ENCODE data around the gene SUPT6H.
A peak's percentile ranks its signal among the peaks of the same experiment; 100 is the strongest.

The SUPT6H gene

GRCh38 chr17:28612936-28613872, 48.8 kb upstream of the SUPT6H start:
- POLR2A ChIA-PET, result interaction anchor here (2.0 to 2.1 kb wide), 2 partner anchors 11 to 14 kb away, joined by 6 to 7 read pairs; no protein-coding TSS in a partner anchor
- CTCF ChIA-PET, result interaction anchor here (0.6 to 7.3 kb wide), 32 partner anchors 8 to 197 kb away, joined by 3 to 46 read pairs (median 4); partner anchors contain the start of gene PIGS
- Histone ChIP-seq H3K36me3 (ENCODE audit: control insufficient read depth in 2 of 2, insufficient read depth in 1 of 2, low read length in 2 of 2) (peaks cover 68 to 89% of the 10 kb centered on the region in 2 experiments), H3K9me3 (ENCODE audit: control insufficient read depth, insufficient read depth, low read depth, low read length) (no peaks in the 10 kb centered on the region), H3K27ac (ENCODE audit: extremely low read depth, low read depth, low read length) (peak overlapping the region; percentile 13; the same call in 1 of the 2 replicates), H3K4me1 (ENCODE audit: control insufficient read depth, insufficient read depth, low read length) (no peaks in the 10 kb centered on the region), H3K4me3 (ENCODE audit: low read depth, low read length) (no peak overlapping the region)
- TF ChIP-seq RBAK (tag by site-specific recombination; IDR thresholded peaks at IDR 0.05), result no peak
- TF ChIP-seq REPIN1 (tag by site-specific recombination; IDR thresholded peaks at IDR 0.05; ENCODE audit: low read depth), result no peak
- TF ChIP-seq ZNF16 (tag by site-specific recombination; IDR thresholded peaks at IDR 0.05; ENCODE audit: low read depth), result no peak
- peak; percentile 54 for TF ChIP-seq ZNF654 (tag by site-specific recombination; IDR thresholded peaks at IDR 0.05; ENCODE audit: low read depth)
- TF ChIP-seq GLIS1 (tag by site-specific recombination; IDR thresholded peaks at IDR 0.05), result 0 out of 2 replicates have a peak, but pooled peaks have one; percentile 20
- no peak for TF ChIP-seq ZNF530 (tag by site-specific recombination; IDR thresholded peaks at IDR 0.05; ENCODE audit: low read depth)
- TF ChIP-seq, protein P1, sequence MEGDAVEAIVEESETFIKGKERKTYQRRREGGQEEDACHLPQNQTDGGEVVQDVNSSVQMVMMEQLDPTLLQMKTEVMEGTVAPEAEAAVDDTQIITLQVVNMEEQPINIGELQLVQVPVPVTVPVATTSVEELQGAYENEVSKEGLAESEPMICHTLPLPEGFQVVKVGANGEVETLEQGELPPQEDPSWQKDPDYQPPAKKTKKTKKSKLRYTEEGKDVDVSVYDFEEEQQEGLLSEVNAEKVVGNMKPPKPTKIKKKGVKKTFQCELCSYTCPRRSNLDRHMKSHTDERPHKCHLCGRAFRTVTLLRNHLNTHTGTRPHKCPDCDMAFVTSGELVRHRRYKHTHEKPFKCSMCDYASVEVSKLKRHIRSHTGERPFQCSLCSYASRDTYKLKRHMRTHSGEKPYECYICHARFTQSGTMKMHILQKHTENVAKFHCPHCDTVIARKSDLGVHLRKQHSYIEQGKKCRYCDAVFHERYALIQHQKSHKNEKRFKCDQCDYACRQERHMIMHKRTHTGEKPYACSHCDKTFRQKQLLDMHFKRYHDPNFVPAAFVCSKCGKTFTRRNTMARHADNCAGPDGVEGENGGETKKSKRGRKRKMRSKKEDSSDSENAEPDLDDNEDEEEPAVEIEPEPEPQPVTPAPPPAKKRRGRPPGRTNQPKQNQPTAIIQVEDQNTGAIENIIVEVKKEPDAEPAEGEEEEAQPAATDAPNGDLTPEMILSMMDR (tag by site-specific recombination; IDR thresholded peaks at IDR 0.05), result peak; percentile 28; the same call in 1 of the 2 replicates
- TF ChIP-seq, protein P2, sequence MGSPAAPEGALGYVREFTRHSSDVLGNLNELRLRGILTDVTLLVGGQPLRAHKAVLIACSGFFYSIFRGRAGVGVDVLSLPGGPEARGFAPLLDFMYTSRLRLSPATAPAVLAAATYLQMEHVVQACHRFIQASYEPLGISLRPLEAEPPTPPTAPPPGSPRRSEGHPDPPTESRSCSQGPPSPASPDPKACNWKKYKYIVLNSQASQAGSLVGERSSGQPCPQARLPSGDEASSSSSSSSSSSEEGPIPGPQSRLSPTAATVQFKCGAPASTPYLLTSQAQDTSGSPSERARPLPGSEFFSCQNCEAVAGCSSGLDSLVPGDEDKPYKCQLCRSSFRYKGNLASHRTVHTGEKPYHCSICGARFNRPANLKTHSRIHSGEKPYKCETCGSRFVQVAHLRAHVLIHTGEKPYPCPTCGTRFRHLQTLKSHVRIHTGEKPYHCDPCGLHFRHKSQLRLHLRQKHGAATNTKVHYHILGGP (tag by site-specific recombination; IDR thresholded peaks at IDR 0.05), result no peak
- TF ChIP-seq ZNF426 (tag by site-specific recombination; IDR thresholded peaks at IDR 0.05), result no peak
- no peak for TF ChIP-seq ZNF10 (tag by site-specific recombination; IDR thresholded peaks at IDR 0.05)
- TF ChIP-seq KLF8 (tag by site-specific recombination; IDR thresholded peaks at IDR 0.05), result no peak
- 0 out of 2 replicates have a peak, but pooled peaks have one; percentile 47 for TF ChIP-seq ZBTB48 (tag by site-specific recombination; IDR thresholded peaks at IDR 0.05)
- TF ChIP-seq ZFP69B (tag by site-specific recombination; IDR thresholded peaks at IDR 0.05), result no peak
- TF ChIP-seq ZNF792 (tag by site-specific recombination; IDR thresholded peaks at IDR 0.05), result no peak
- no peak for TF ChIP-seq ZNF174 (tag by site-specific recombination; IDR thresholded peaks at IDR 0.05)
- no peak for TF ChIP-seq KLF10 (tag by site-specific recombination; IDR thresholded peaks at IDR 0.05)
- no peak for TF ChIP-seq ZNF157 (tag by site-specific recombination; IDR thresholded peaks at IDR 0.05)
- no peak for TF ChIP-seq ZBTB6 (tag by site-specific recombination; IDR thresholded peaks at IDR 0.05)

DNA sequence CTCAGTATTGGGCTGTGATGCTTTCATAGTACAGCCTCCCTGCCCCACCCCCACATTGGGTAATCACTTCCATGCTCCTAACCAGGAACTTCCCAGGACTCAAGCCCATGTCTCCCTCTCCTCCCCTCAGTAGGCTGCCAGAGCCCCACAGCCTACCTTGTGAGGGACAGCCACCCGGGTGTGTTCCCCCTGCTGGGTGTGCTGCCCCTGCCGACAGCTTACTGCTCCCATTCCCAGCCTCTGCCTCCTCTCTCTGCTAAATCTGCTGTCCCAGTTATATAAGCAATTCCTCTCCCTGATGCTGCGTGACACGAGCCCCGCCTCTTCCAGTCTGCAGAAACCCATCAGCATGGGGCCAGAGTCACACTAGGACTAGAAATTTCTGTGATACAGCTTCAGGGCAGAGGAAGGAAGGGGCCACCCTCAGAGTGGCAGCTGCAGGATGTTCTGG, 48.0 kb upstream of the SUPT6H start, which contains the start of gene RSKR:
RSKR (minus strand) TSS at position 255 of the 451 bp plus-strand sequence; CDS start at position 231, 24 bp downstream.
- Histone ChIP-seq H3K9me3 (ENCODE audit: control insufficient read depth, insufficient read depth, low read depth, low read length) (no peaks in the 10 kb centered on the region), H3K4me3 (ENCODE audit: low read depth, low read length) (no peak within 1 kb of the TSS), H3K27ac (ENCODE audit: extremely low read depth, low read depth, low read length) (peak within 1 kb of the TSS; percentile 13; the same call in 1 of the 2 replicates), H3K4me1 (ENCODE audit: control insufficient read depth, insufficient read depth, low read length) (no peaks in the 10 kb centered on the region), H3K36me3 (ENCODE audit: control insufficient read depth in 2 of 2, insufficient read depth in 1 of 2, low read length in 2 of 2) (peaks cover 71 to 92% of the 10 kb centered on the region in 2 experiments)
- TF ChIP-seq ZNF175 (tag by site-specific recombination; IDR thresholded peaks at IDR 0.05), result no peak
- TF ChIP-seq ZNF280C (tag by site-specific recombination; IDR thresholded peaks at IDR 0.05), result no peak
- TF ChIP-seq ZNF311 (tag by site-specific recombination; IDR thresholded peaks at IDR 0.05; ENCODE audit: borderline replicate concordance), result no peak
- no peak for TF ChIP-seq PRDM6 (tag by site-specific recombination; IDR thresholded peaks at IDR 0.05)
- no peak for TF ChIP-seq SP7 (tag by site-specific recombination; IDR thresholded peaks at IDR 0.05)
- TF ChIP-seq ZIC2 (tag by site-specific recombination; IDR thresholded peaks at IDR 0.05), result peak; percentile 84
- no peak for TF ChIP-seq BCL11B (tag by site-specific recombination; IDR thresholded peaks at IDR 0.05; ENCODE audit: low read depth)
- ChIA-PET CTCF (interaction anchor here (0.6 to 7.3 kb wide), 13 partner anchors 11 to 120 kb away, joined by 3 to 46 read pairs (median 4); no protein-coding TSS in a partner anchor), POLR2A (interaction anchor here (2.0 kb wide), 1 partner anchor 14 kb away, joined by 7 read pairs; no protein-coding TSS in a partner anchor)
